ENCODE measurements around the gene CEBPZ.

DNA sequence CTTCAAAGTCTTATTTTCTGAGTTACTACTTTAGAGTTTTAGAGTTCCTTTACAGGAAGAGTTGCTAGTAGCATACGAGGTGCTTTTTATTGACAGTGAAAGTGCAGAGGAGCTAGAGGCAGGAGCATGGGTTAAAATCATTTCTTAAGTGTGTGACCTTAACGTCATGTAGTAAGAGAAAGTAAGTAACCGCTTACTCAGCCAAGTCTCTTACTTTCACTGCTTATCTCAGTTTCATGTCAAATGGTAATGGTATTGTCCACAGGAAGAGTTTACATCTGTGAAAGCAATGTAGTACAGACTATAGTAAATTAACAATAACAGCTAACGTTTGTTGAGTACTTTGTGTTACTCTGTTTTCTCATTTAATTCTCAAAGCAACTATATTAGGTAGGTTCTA lies 12.6 kb upstream of the CEBPZ start:
- TF ChIP-seq, protein P1, sequence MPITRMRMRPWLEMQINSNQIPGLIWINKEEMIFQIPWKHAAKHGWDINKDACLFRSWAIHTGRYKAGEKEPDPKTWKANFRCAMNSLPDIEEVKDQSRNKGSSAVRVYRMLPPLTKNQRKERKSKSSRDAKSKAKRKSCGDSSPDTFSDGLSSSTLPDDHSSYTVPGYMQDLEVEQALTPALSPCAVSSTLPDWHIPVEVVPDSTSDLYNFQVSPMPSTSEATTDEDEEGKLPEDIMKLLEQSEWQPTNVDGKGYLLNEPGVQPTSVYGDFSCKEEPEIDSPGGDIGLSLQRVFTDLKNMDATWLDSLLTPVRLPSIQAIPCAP (CRISPR knock-in tag; IDR thresholded peaks at IDR 0.05) = no peak
- TF ChIP-seq, protein P2, sequence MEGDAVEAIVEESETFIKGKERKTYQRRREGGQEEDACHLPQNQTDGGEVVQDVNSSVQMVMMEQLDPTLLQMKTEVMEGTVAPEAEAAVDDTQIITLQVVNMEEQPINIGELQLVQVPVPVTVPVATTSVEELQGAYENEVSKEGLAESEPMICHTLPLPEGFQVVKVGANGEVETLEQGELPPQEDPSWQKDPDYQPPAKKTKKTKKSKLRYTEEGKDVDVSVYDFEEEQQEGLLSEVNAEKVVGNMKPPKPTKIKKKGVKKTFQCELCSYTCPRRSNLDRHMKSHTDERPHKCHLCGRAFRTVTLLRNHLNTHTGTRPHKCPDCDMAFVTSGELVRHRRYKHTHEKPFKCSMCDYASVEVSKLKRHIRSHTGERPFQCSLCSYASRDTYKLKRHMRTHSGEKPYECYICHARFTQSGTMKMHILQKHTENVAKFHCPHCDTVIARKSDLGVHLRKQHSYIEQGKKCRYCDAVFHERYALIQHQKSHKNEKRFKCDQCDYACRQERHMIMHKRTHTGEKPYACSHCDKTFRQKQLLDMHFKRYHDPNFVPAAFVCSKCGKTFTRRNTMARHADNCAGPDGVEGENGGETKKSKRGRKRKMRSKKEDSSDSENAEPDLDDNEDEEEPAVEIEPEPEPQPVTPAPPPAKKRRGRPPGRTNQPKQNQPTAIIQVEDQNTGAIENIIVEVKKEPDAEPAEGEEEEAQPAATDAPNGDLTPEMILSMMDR (IDR thresholded peaks at IDR 0.05) = no peak
- TF ChIP-seq FOXK1 (CRISPR knock-in tag; IDR thresholded peaks at IDR 0.05) (no peak), FOXP1 (CRISPR knock-in tag; IDR thresholded peaks at IDR 0.05; ENCODE audit: borderline replicate concordance) (no peak)
